Panc1 (cell line): ENCODE measurements around the gene RASD1. TPM values are rescaled to one million over a fixed set of nuclear protein-coding genes. Genes with fewer than 3 reads are reported as not detected.

Experiments used
- ATAC-seq: fragments of 200-7000 bp; cut with Tn5 transposase; 2 replicates; pipeline ENCODE4 v1.9.1; 2020; ENCODE audit warnings: mild to moderate bottlenecking, moderate library complexity
- BruUV-seq: library from RNA; stranded (reverse); fragments of 400-500 nt; replicated peaks from 2 replicates; lab custom pipeline; 2021; lab: Mats Ljungman, UMichigan
- CTCF ChIA-PET: fragments of 300-600 bp; sonication (Branson Sonifier 250); formaldehyde crosslinking; loops from one replicate; lab custom pipeline; 2022; ENCODE audit warnings: antibody characterized with exemption; lab: Charles Lee
- POLR2A ChIA-PET: fragments of 300-600 bp; sonication (Branson Sonifier 250); formaldehyde crosslinking; loops from one replicate; lab custom pipeline; 2022; ENCODE audit warnings: antibody characterized with exemption; lab: Charles Lee
- DNase-seq: peaks from one replicate; pipeline ENCODE4 v3.0.0-alpha.2; 2010; ENCODE audit warnings: low read depth, low spot score
- H3K27ac ChIP-seq: 2 replicates; pipeline ENCODE4 v1.5.1; 2011; ENCODE audit warnings: mild to moderate bottlenecking, low read length, inconsistent platforms
- H3K27me3 ChIP-seq: fragments of 200-500 bp; sonication (Bioruptor generic); 2 replicates; pipeline ENCODE4 v1.6.0; 2014; ENCODE audit warnings: low read length, inconsistent platforms; ENCODE audit not compliant: control insufficient read depth, insufficient read depth
- H3K36me3 ChIP-seq: fragments of 200-500 bp; sonication (Bioruptor generic); 2 replicates; pipeline ENCODE4 v1.5.1; 2014; ENCODE audit warnings: inconsistent platforms, mild to moderate bottlenecking, low read length, moderate library complexity; ENCODE audit not compliant: control insufficient read depth, insufficient read depth
- H3K4me1 ChIP-seq: 2 replicates; pipeline ENCODE4 v1.5.1; 2011; ENCODE audit warnings: inconsistent platforms, mild to moderate bottlenecking, low read length, moderate library complexity; ENCODE audit not compliant: control insufficient read depth, insufficient read depth
- H3K4me3 ChIP-seq, 2 experiments: 2 replicates each; pipeline ENCODE4 v1.5.1; 2011 to 2012; ENCODE audit warnings: low read depth in 2 of 2, low read length in 2 of 2, mild to moderate bottlenecking in 2 of 2, inconsistent platforms in 1 of 2, moderate library complexity in 1 of 2
- H3K9me3 ChIP-seq: fragments of 200-500 bp; sonication (Bioruptor generic); 2 replicates; pipeline ENCODE4 v1.5.1; 2014; ENCODE audit warnings: low read depth, mild to moderate bottlenecking, inconsistent platforms, low read length, moderate library complexity; ENCODE audit not compliant: control insufficient read depth, insufficient read depth
- POLR2AphosphoS5 ChIP-seq: IDR thresholded peaks from 2 replicates; pipeline ENCODE4 v1.6.1; 2012; ENCODE audit warnings: mild to moderate bottlenecking, low read depth, low read length, moderate library complexity
- SIN3A ChIP-seq: IDR thresholded peaks from 2 replicates; pipeline ENCODE4 v1.6.1; 2012; ENCODE audit warnings: low read depth, mild to moderate bottlenecking, low read length, moderate library complexity, borderline replicate concordance; ENCODE audit not compliant: insufficient read depth
- TCF7L2 ChIP-seq: IDR thresholded peaks from 2 replicates; pipeline ENCODE4 v1.6.1; 2011; ENCODE audit warnings: mild to moderate bottlenecking, low read depth, low read length, inconsistent platforms
- in situ Hi-C: cut with HindIII; loops from 2 replicates; pipeline ENCODE4 v1.10.0; 2016; ENCODE audit warnings: low sequenced_read_pairs, low pct_unique_long_range_greater_than_20kb
- intact Hi-C: fragments of 100-400 bp; cut with micrococcal nuclease; formaldehyde crosslinking; loops from one replicate; pipeline ENCODE4 v1.10.0; 2022; ENCODE audit not compliant: unreplicated experiment
- total RNA-seq: library from RNA; stranded (reverse); gene quantifications from one replicate; pipeline ENCODE4 v1.2.1, GENCODE V29; 2021; ENCODE audit not compliant: unreplicated experiment
- TF ChIP-seq, protein P1 (sequence below), 2 experiments: IDR thresholded peaks; 2 replicates each; pipeline ENCODE4 v1.6.1; 2011 to 2012; ENCODE audit warnings: low read depth in 2 of 2, control low read depth in 1 of 2, low read length in 1 of 2, mild to moderate bottlenecking in 1 of 2, moderate library complexity in 1 of 2; ENCODE audit not compliant: insufficient read depth in 1 of 2
- TF ChIP-seq, protein P2 (sequence below): fragments of 450-650 bp; IDR thresholded peaks from 2 replicates; pipeline ENCODE4 v1.5.1; 2017; ENCODE audit warnings: mild to moderate bottlenecking

The RASD1 gene
- total RNA-seq, 1 experiment from 2014 or later, result 1.7 TPM

DNA sequence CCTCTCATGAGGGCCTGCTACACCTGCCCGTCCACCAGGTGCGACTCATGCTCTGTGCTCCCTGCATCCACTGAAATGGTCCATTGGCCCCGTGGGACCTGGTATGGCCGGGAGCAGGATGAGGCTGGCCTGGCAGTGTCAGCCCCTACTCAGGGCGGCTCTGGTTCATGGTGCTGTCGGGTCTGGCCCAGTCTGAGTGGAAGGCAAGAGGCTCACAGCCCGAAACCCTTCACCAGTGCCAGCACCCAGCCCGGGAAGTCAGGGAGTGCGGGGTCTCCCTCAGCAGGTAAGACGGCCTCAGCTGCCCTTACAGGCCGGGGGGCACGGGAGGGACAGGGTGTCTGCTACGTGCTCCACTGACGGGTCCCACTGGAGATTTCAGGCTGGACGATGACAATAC lies 40.5 kb upstream of the RASD1 start:
- BruUV-seq, result no TSS peak
- Histone ChIP-seq H3K4me1 (no peaks in the 10 kb centered on the region), H3K9me3 (no peaks in the 10 kb centered on the region), H3K36me3 (no peaks in the 10 kb centered on the region), H3K4me3 (no peak overlapping the region), H3K27ac (no peak overlapping the region), H3K27me3 (no peaks in the 10 kb centered on the region)
- TF ChIP-seq, protein P1, sequence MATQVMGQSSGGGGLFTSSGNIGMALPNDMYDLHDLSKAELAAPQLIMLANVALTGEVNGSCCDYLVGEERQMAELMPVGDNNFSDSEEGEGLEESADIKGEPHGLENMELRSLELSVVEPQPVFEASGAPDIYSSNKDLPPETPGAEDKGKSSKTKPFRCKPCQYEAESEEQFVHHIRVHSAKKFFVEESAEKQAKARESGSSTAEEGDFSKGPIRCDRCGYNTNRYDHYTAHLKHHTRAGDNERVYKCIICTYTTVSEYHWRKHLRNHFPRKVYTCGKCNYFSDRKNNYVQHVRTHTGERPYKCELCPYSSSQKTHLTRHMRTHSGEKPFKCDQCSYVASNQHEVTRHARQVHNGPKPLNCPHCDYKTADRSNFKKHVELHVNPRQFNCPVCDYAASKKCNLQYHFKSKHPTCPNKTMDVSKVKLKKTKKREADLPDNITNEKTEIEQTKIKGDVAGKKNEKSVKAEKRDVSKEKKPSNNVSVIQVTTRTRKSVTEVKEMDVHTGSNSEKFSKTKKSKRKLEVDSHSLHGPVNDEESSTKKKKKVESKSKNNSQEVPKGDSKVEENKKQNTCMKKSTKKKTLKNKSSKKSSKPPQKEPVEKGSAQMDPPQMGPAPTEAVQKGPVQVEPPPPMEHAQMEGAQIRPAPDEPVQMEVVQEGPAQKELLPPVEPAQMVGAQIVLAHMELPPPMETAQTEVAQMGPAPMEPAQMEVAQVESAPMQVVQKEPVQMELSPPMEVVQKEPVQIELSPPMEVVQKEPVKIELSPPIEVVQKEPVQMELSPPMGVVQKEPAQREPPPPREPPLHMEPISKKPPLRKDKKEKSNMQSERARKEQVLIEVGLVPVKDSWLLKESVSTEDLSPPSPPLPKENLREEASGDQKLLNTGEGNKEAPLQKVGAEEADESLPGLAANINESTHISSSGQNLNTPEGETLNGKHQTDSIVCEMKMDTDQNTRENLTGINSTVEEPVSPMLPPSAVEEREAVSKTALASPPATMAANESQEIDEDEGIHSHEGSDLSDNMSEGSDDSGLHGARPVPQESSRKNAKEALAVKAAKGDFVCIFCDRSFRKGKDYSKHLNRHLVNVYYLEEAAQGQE (IDR thresholded peaks at IDR 0.05; ENCODE audit: insufficient read depth in 1 of 2, low read depth in 2 of 2, low read length in 1 of 2), result no peak
- TF ChIP-seq POLR2AphosphoS5, result no peak
- TF ChIP-seq TCF7L2, result no peak
- TF ChIP-seq, protein P2, sequence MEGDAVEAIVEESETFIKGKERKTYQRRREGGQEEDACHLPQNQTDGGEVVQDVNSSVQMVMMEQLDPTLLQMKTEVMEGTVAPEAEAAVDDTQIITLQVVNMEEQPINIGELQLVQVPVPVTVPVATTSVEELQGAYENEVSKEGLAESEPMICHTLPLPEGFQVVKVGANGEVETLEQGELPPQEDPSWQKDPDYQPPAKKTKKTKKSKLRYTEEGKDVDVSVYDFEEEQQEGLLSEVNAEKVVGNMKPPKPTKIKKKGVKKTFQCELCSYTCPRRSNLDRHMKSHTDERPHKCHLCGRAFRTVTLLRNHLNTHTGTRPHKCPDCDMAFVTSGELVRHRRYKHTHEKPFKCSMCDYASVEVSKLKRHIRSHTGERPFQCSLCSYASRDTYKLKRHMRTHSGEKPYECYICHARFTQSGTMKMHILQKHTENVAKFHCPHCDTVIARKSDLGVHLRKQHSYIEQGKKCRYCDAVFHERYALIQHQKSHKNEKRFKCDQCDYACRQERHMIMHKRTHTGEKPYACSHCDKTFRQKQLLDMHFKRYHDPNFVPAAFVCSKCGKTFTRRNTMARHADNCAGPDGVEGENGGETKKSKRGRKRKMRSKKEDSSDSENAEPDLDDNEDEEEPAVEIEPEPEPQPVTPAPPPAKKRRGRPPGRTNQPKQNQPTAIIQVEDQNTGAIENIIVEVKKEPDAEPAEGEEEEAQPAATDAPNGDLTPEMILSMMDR, result no peak
- no peak for TF ChIP-seq SIN3A
- no peak for DNase-seq
- CTCF ChIA-PET, result no interaction called here
- in situ Hi-C loops, result no loop called here
- intact Hi-C loops, result no loop called here
- POLR2A ChIA-PET, result interaction anchor here (0.5 kb wide), 1 partner anchor 110 kb away, joined by 7 read pairs; no protein-coding TSS in a partner anchor
- ATAC-seq, result no peak

DNA sequence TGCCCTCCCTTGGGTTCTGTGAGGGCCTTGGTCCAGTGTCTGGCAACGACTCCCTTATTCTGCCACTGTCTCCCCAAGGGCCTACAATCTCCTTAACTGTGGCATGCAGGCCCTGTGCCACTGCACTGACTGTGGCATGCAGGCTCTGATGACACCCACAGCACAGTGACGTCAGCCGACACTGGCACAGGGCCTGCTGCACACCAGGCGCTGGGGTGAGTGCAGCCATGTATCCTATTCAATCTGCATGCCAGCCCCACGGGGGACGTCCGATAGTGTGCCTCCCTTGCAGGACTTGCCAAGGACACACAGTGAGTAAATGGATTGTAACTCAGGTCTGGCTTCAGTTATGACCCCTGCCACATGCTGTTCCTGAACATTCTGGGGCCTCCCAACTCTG lies 39.8 kb upstream of the RASD1 start:
- ATAC-seq, result peak; percentile 41; the same call in 1 of the 2 replicates

DNA sequence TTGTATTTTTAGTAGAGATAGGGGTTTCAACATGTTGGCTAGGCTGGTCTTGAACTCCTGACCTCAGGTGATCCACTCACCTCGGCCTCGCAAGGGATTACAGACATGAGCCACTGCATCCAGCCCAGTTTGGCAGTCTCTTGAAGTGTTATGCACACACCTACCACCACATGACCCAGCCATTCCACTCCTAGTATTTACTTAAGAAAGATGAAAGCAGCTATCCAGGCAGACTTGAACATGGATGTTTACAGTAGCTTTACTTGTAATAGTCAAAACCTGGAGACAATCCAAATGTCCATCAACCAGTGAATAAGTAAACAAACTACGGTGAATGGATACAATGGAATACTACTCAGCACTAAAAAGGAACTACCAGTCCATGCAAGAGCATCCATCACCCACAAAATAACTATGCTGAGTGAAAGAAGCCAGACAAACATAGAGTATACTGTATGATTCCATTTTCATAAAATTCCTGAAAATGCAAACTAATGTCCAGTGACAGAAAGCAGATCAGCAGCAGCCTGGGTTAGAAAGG lies 37.8 kb upstream of the RASD1 start:
- Histone ChIP-seq H3K27me3 (no peaks in the 10 kb centered on the region), H3K27ac (no peak overlapping the region), H3K4me1 (no peaks in the 10 kb centered on the region), H3K9me3 (no peaks in the 10 kb centered on the region), H3K4me3 (no peak overlapping the region), H3K36me3 (no peaks in the 10 kb centered on the region)
- CTCF ChIA-PET, result no interaction called here
- intact Hi-C loops, result no loop called here
- in situ Hi-C loops, result no loop called here
- POLR2A ChIA-PET, result no interaction called here
- ATAC-seq (no peak), DNase-seq (no peak)
- BruUV-seq, result no TSS peak
- no peak for TF ChIP-seq POLR2AphosphoS5
- TF ChIP-seq TCF7L2, result no peak
- TF ChIP-seq SIN3A, result no peak
- TF ChIP-seq, protein P1 (IDR thresholded peaks at IDR 0.05; ENCODE audit: insufficient read depth in 1 of 2, low read depth in 2 of 2, low read length in 1 of 2), result no peak
- TF ChIP-seq, protein P2, result no peak

More for the DNA sequence above, 39.8 kb upstream of the RASD1 start:
- ChIA-PET POLR2A (interaction anchor here (0.5 kb wide), 1 partner anchor 110 kb away, joined by 7 read pairs; no protein-coding TSS in a partner anchor), CTCF (interaction anchor here (0.7 kb wide), 1 partner anchor 39 kb away, joined by 4 read pairs; no protein-coding TSS in a partner anchor)
- no TSS peak for BruUV-seq
- no peak for DNase-seq
- no peak for TF ChIP-seq SIN3A
- no peaks in the 10 kb centered on the region for H3K27me3 ChIP-seq
- H3K27ac ChIP-seq, result no peak overlapping the region
- in situ Hi-C loops (no loop called here), intact Hi-C loops (no loop called here)
- H3K9me3 ChIP-seq, result no peaks in the 10 kb centered on the region
- H3K4me3 ChIP-seq, result no peak overlapping the region
- H3K36me3 ChIP-seq, result no peaks in the 10 kb centered on the region
- no peaks in the 10 kb centered on the region for H3K4me1 ChIP-seq
